GM13977 (cell line): ENCODE measurements around the gene TEX14.

Experiments used
- DNase-seq: peaks from one replicate; pipeline ENCODE4 v3.0.0; 2012; ENCODE audit warnings: low spot score
- CTCF ChIP-seq: IDR thresholded peaks from 2 replicates; pipeline ENCODE4 v1.5.1; 2012; ENCODE audit warnings: mild to moderate bottlenecking, control low read depth; ENCODE audit not compliant: insufficient read depth; ENCODE audit errors: extremely low read depth, missing control alignments
- in situ Hi-C: fragments of 300-500 bp; cut with MboI; formaldehyde crosslinking; loops from one replicate; pipeline ENCODE4 v1.12.0; 2022; ENCODE audit warnings: low sequenced_read_pairs, low pct_unique_long_range_greater_than_20kb, mixed read lengths, inconsistent platforms; ENCODE audit not compliant: unreplicated experiment

TEX14 gene

GRCh38 chr17:58534901-58535421, 156.9 kb downstream of the TEX14 start:
- in situ Hi-C loops: no loop called here
- TF ChIP-seq CTCF: no peak
- DNase-seq: no peak

GRCh38 chr17:58534331-58534730, 157.5 kb downstream of the TEX14 start:
- no peak for DNase-seq
- no peak for TF ChIP-seq CTCF
- in situ Hi-C loops: no loop called here

GRCh38 chr17:58533616-58534188, 158.1 kb downstream of the TEX14 start:
- no peak for DNase-seq
- TF ChIP-seq CTCF: no peak
- in situ Hi-C loops: no loop called here

- in situ Hi-C loops: no loop called here
- TF ChIP-seq CTCF: no peak
- DNase-seq: no peak
These were observed 159.3 kb downstream of the TEX14 start for GRCh38 chr17:58532555-58532951.

- peak; percentile 85 for DNase-seq
- TF ChIP-seq CTCF: no peak
- in situ Hi-C loops: no loop called here
These were observed 159.9 kb downstream of the TEX14 start for GRCh38 chr17:58531661-58532554.

GRCh38 chr17:58531122-58531521, 160.7 kb downstream of the TEX14 start:
- in situ Hi-C loops: no loop called here
- no peak for TF ChIP-seq CTCF
- DNase-seq: no peak
